HG03139 (cell line): ENCODE data around the gene RBM34.
"Not testable (repeated sequence)": the region's sequence is repeated elsewhere in the genome, so short reads cannot be mapped to it uniquely, and the experiment has no call there.

Experiments
- ATAC-seq: cut with Tn5 transposase; IDR thresholded peaks from one replicate; pipeline ENCODE4 v1.9.1; 2021; ENCODE audit not compliant: unreplicated experiment

Gene RBM34

GRCh38 chr1:235160957-235161684 is at the start of gene RBM34:
Gene RBM34 (minus strand): TSS chr1:235161250. CDS start chr1:235161226, 24 bp downstream.
- ATAC-seq, result peak; percentile 85

- no peak for ATAC-seq
Measured at GRCh38 chr1:235207209-235207565, 46.1 kb upstream of the RBM34 start.

DNA sequence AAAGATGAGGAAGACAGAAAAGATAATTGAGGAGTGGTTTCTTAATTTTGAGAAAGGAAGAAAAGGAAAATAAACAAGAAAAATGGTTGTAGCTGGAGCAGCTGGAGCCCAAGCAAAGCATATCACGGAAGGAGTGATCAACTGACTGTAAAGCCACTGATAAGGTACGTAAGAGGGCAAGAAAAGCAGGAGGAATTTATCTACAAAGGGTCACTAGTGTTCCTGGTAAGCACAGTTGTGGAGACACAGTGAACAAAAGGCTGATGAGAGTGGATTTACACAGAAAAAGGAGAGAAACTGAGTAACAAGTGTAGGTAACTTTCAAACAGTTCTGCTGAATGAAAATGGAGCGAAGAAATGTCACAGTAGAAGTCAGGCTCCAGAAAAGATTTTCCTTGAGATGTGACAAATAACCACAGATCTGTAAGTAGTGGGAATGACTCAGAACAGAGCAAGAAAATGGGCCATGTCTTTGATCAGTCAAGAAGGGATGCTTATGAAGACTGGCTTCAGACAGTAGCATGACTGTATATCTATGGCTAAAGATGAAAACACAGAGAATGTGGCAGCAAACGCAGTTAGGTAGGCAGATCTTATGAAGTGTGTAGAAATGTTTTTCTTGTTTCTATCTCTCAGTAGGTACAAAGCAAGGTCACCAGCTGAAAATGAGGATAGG is 45.6 kb upstream of the RBM34 start:
- no peak for ATAC-seq

GRCh38 chr1:235205687-235206086 is 44.6 kb upstream of the RBM34 start:
- no peak for ATAC-seq

- ATAC-seq, result no peak
Measured at GRCh38 chr1:235203428-235203827, 42.4 kb upstream of the RBM34 start.

DNA sequence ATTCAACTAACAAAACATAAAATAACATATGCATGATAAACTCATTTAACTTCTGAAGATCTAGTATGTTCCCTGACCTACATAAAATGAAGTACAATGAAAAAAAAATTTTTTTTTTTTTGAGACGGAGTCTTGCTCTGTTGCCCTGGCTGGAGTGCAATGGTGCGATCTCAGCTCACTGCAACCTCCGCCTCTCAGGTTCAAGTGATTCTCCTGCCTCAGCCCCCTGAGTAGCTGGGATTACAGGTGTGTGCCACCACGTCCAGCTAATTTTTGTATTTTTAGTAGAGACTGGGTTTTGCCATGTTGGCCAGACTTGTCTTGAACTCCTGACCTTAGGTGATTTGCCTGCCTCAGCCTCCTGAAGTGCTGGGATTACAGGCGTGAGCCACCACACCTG is 41.4 kb upstream of the RBM34 start:
- not testable (repeated sequence) for ATAC-seq

- ATAC-seq, result no peak
Measured at GRCh38 chr1:235199441-235199840, 38.4 kb upstream of the RBM34 start.

DNA sequence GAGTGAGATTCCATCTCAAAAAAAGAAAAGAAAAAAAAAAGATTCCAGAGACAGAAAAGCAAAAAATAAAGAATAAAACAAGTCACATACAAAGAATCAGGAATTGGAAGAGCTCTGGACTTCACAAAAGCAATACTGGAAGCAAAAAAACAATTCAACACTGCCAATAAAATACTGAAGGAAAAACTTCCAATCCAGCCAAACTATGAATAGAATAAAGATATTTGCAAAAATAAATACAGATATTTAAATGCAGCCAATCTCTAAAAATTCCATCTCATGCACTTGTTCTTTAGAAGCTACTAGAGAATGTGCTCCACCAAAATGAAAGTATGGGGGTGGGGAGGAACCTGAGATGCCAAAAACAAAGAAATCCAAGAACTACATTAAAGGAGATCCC is 29.4 kb upstream of the RBM34 start:
- ATAC-seq, result no peak

- ATAC-seq, result no peak
Measured at GRCh38 chr1:235187316-235187715, 26.3 kb upstream of the RBM34 start.

- ATAC-seq, result no peak
Measured at GRCh38 chr1:235181561-235182245, 20.7 kb upstream of the RBM34 start.

DNA sequence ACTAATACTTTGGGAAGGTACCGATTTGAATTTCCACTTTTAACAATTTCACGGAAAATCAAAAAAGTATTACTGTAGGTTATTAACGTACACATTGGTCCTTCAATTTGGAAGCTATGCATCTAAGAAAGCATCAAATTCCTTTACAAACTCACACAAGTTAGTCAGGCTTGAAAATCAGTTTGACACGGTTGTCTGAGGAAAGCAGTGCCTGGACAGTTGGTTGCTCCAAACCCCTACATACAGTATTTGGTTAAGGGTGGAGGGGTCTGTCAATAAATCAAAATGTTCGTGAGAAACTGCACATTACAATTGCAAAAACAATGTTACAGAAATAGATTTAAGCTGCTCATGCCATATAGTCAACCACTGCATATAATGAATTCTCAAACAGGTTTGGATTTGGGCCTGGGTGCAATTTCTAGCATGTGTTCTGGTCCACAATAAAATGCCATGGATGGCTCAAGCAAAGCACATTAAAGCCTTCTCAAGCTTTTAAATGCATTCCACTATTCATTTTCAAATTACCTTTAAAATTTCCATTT is 19.9 kb upstream of the RBM34 start:
- no peak for ATAC-seq

DNA sequence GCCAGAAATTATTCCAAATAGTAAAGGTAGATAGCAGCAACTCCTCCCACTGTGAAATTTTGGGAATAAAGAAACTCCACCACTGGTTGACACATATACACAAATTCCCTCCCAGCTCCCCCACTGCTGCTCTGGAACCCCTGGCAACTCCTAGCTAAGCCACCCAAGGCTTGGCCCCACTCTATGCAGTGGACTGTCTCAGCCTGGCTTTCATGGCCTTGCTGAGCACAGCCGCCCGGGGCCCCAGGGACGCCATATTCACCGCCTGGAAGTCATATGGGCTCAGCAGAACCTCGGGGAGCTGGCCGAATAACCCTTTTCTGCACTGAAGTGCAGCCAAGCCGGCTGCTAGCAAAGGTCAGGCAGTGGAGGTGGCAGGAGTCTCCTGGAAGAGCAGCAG is 15.4 kb upstream of the RBM34 start:
- no peak for ATAC-seq

- ATAC-seq, result no peak
Measured at GRCh38 chr1:235169986-235170385, 8.9 kb upstream of the RBM34 start.

GRCh38 chr1:235168375-235168774 is 7.3 kb upstream of the RBM34 start:
- no peak for ATAC-seq

- no peak for ATAC-seq
Measured at GRCh38 chr1:235161685-235162327, 756 bp upstream of the RBM34 start.

DNA sequence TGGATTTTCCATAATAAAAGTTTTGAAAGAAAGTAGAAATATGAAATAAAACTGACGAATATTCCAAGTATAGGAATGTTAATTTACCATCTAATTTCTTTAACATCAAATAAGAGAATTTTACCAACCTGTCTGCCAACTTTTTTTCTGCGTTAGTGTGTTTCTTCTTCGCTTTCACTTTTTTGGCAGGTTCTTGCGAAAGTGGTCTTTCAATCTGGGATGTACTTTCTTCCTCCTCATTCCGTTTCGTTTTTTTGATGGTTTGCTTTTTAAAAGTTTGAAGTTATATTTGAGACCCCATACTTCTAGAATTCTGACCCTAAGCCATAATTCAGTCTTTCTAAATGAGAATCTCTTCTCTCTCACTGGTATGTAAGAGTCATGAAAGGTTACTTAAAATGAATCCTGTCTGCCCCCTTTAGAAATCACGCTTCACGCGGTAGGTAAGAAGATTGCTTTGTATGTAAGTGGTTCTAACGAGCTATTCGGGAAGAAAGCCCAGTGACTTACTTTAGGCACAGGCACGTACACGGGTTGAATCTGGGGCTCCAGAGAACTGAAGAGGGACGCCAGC is 580 bp downstream of the RBM34 start:
- peak; percentile 37 for ATAC-seq

- not testable (repeated sequence) for ATAC-seq
Measured at GRCh38 chr1:235159930-235160329, 1.1 kb downstream of the RBM34 start.

DNA sequence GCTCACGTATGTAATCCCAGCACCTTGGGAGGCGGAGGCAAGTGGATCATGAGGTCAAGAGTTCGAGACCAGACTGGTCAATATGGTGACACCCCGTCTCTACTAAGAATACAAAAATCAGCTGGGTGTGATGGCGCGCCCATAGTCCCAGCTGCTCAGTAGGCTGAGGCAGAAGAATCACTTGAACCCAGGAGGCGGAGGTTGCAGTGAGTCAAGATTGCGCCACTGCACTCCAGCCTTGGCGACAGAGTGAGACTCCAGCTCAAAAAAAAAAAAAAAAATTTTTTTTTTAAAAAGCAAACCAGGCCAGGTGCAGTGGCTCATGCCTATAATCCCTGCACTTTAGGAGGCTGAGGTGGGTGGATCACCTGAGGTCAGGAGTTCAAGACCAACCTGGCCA is 1.8 kb downstream of the RBM34 start:
- ATAC-seq, result not testable (repeated sequence)

- no peak for ATAC-seq
Measured at GRCh38 chr1:235158680-235159079, 2.4 kb downstream of the RBM34 start.

- ATAC-seq, result no peak
Measured at GRCh38 chr1:235157150-235157549, 3.9 kb downstream of the RBM34 start.

GRCh38 chr1:235156740-235157139 is 4.3 kb downstream of the RBM34 start:
- no peak for ATAC-seq
